Activated CD8-positive, alpha-beta memory T cell treated with anti-CD3 and anti-CD28 coated beads, Interleukin-2, amount 10 ng/mL, durations not matched to agents 7 days and 5 days (primary cell): ENCODE results near the gene SPIN1. TPM values are rescaled to one million over a fixed set of nuclear protein-coding genes. Genes with fewer than 3 reads are reported as not detected.

ENCODE experiments used
- ATAC-seq: fragments of 150-1000 bp; cut with Tn5 transposase; one replicate; pipeline ENCODE4 v1.10.0; 2021; ENCODE audit warnings: moderate library complexity
- CTCF ChIA-PET: fragments of 350-600 bp; sonication (Branson Sonifier 250); formaldehyde crosslinking; loops from one replicate; lab custom pipeline; 2021; ENCODE audit warnings: antibody characterized with exemption; lab: Charles Lee
- DNase-seq: peaks from one replicate; pipeline ENCODE4 v3.0.0-alpha.2; 2020
- H3K27ac Mint-ChIP-seq: one replicate; pipeline ENCODE4 v1.8.0; 2021; ENCODE audit warnings: mild to moderate bottlenecking, mixed read lengths
- H3K27me3 Mint-ChIP-seq: one replicate; pipeline ENCODE4 v1.8.0; 2021; ENCODE audit warnings: mixed read lengths
- H3K36me3 Mint-ChIP-seq: one replicate; pipeline ENCODE4 v1.8.0; 2021; ENCODE audit warnings: mild to moderate bottlenecking, mixed read lengths
- H3K4me1 Mint-ChIP-seq: one replicate; pipeline ENCODE4 v1.8.0; 2021; ENCODE audit warnings: mixed read lengths
- H3K4me3 Mint-ChIP-seq: one replicate; pipeline ENCODE4 v1.8.0; 2021; ENCODE audit warnings: mild to moderate bottlenecking, moderate library complexity, mixed read lengths
- H3K9me3 Mint-ChIP-seq: one replicate; pipeline ENCODE4 v1.8.0; 2022; ENCODE audit warnings: low read depth, mixed read lengths
- total RNA-seq, 2 experiments: library from RNA; stranded (reverse); gene quantifications; one replicate each; pipeline ENCODE4 v1.2.3, GENCODE V29; 2021

SPIN1 gene
- total RNA-seq, 2 experiments from 2014 or later: 51.3 to 92.8 TPM

DNA sequence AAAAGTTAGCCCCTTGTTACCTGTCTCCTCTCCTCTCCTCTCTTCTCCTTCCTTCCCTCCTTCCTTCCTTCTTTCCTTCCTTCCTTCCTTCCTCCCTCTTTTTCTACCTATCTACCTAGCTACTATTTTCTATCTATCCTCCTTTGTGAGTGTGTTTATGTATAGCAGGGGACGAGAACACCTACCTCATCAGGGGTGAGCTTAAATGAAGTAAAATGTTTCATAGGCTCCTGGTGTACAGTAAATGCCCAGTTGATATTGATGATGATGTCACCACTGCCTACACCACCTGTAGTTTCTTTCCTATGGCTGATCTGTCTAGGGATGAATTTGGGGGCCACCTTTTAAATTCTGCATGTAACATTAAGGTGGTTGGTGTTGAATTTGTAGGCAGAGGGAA lies 4.3 kb downstream of the SPIN1 start:
- Mint-ChIP-seq H3K27ac (no peak overlapping the region), H3K27me3 (no peaks in the 10 kb centered on the region), H3K4me3 (no peak overlapping the region), H3K4me1 (peaks cover 33% of the 10 kb centered on the region), H3K9me3 (no peaks in the 10 kb centered on the region), H3K36me3 (peaks cover 32% of the 10 kb centered on the region)
- ATAC-seq (no peak), DNase-seq (no peak)
- CTCF ChIA-PET: no interaction called here

- CTCF ChIA-PET: no interaction called here
- no peaks in the 10 kb centered on the region for H3K9me3 Mint-ChIP-seq
- DNase-seq (no peak), ATAC-seq (no peak)
- peaks cover 23% of the 10 kb centered on the region for H3K4me1 Mint-ChIP-seq
- H3K27me3 Mint-ChIP-seq: no peaks in the 10 kb centered on the region
- H3K36me3 Mint-ChIP-seq: peaks cover 31% of the 10 kb centered on the region
- no peak overlapping the region for H3K4me3 Mint-ChIP-seq
- no peak overlapping the region for H3K27ac Mint-ChIP-seq
Observed at GRCh38 chr9:88396836-88397577, 8.8 kb downstream of the SPIN1 start.

DNA sequence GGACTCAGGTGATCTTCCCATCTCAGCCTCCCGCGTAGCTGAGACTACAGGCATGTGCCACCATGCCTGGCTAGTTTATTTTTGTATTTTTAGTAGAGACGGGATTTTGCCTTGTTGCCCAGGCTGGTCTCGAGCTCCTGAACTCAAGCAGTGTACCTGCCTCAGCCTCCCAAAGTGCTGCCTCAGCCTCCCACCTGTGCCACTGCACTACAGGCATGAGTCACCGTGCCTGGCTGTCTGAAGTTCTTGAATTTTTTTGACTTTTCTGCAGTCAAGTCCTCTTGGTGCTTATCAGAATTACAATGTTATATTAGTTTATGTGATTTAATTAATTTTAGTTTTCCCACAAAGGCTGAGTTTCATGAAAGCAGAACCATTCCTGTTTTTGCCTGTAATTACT lies 9.8 kb downstream of the SPIN1 start:
- Mint-ChIP-seq H3K36me3 (peaks cover 30% of the 10 kb centered on the region), H3K9me3 (no peaks in the 10 kb centered on the region), H3K4me3 (no peak overlapping the region), H3K27me3 (no peaks in the 10 kb centered on the region), H3K27ac (no peak overlapping the region), H3K4me1 (peaks cover 18% of the 10 kb centered on the region)
- CTCF ChIA-PET: no interaction called here
- no peak for ATAC-seq
- no peak for DNase-seq

DNA sequence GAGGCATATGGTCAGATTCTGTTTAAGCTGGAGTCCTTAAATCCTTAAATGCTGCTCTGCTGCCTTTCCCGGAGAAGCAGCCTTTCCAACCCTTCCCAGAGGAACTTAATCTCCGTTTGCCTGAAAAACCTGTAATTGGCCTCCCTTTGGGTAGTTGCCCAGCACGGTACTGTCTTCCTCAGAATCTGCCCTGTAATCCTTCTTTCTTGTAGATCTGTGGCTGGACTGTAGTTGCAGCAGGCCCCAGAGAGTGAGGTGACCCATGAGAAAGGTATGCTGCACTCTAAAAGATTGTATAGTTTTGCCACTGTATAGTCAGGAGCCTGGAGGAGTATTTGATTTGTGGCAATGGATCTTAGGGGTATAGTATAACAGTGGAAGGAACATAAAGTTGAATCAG lies 11.7 kb downstream of the SPIN1 start:
- H3K36me3 Mint-ChIP-seq: peaks cover 28% of the 10 kb centered on the region
- no peak overlapping the region for H3K27ac Mint-ChIP-seq
- peaks cover 18% of the 10 kb centered on the region for H3K4me1 Mint-ChIP-seq
- CTCF ChIA-PET: no interaction called here
- H3K4me3 Mint-ChIP-seq: no peak overlapping the region
- H3K27me3 Mint-ChIP-seq: no peaks in the 10 kb centered on the region
- H3K9me3 Mint-ChIP-seq: no peaks in the 10 kb centered on the region
- ATAC-seq (no peak), DNase-seq (no peak)

DNA sequence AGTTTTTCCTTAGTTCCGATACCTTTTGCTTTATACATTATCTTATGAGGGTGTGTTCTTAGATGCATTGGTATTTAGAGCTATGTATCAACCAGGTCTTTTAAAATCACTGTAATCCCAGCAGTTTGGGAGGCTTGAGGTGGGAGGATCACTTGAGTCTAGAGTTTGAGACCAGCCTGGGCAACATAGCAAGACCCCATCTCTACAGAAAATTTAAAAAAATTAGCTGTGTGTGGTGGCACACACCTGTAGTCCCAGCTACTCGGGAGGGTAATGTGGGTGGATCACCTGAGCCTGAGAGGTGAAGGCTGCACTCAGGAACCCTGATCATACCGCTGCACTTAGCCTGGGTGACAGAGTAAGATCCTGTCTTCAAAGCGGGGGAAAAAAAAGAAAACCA lies 15.1 kb downstream of the SPIN1 start:
- no peak overlapping the region for H3K4me3 Mint-ChIP-seq
- H3K27me3 Mint-ChIP-seq: no peaks in the 10 kb centered on the region
- H3K36me3 Mint-ChIP-seq: peaks cover 24% of the 10 kb centered on the region
- CTCF ChIA-PET: interaction anchor here (0.6 kb wide), 1 partner anchor 87 kb away, joined by 4 read pairs; no protein-coding TSS in a partner anchor
- H3K4me1 Mint-ChIP-seq: peaks cover 13% of the 10 kb centered on the region
- DNase-seq (no peak), ATAC-seq (no peak)
- H3K27ac Mint-ChIP-seq: no peak overlapping the region
- peaks cover 2% of the 10 kb centered on the region for H3K9me3 Mint-ChIP-seq

DNA sequence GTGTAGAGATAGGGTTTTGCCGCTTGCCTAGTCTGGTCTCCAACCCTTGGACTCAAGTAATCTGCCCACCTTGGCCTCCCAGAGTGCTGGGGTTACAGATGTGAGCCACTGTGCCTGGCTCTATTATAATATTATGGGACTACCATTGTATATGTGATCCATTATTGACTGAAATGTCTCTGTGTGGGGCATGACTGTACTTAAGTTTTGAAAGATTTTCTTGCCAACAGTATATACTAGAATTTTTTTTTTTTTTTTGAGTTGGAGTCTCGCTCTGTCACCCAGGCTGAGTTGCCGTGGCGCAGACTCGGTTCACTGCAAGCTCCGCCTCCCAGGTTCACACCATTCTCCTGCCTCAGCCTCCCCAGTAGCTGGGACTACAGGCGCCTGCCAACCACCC lies 17.8 kb downstream of the SPIN1 start:
- Mint-ChIP-seq H3K27ac (no peak overlapping the region), H3K27me3 (no peaks in the 10 kb centered on the region), H3K4me1 (peaks cover 10% of the 10 kb centered on the region), H3K9me3 (peaks cover 12% of the 10 kb centered on the region), H3K36me3 (peaks cover 25% of the 10 kb centered on the region), H3K4me3 (no peak overlapping the region)
- DNase-seq: no peak
- ATAC-seq: no peak
- CTCF ChIA-PET: interaction anchor here (0.7 kb wide), 1 partner anchor 13 kb away, joined by 3 read pairs; no protein-coding TSS in a partner anchor

- Mint-ChIP-seq H3K4me1 (peaks cover 10% of the 10 kb centered on the region), H3K27me3 (no peaks in the 10 kb centered on the region), H3K9me3 (peaks cover 26% of the 10 kb centered on the region), H3K27ac (no peak overlapping the region), H3K36me3 (peaks cover 52% of the 10 kb centered on the region), H3K4me3 (no peak overlapping the region)
- no peak for DNase-seq
- ATAC-seq: no peak
- CTCF ChIA-PET: no interaction called here
Observed at GRCh38 chr9:88411471-88411870, 23.2 kb downstream of the SPIN1 start.

DNA sequence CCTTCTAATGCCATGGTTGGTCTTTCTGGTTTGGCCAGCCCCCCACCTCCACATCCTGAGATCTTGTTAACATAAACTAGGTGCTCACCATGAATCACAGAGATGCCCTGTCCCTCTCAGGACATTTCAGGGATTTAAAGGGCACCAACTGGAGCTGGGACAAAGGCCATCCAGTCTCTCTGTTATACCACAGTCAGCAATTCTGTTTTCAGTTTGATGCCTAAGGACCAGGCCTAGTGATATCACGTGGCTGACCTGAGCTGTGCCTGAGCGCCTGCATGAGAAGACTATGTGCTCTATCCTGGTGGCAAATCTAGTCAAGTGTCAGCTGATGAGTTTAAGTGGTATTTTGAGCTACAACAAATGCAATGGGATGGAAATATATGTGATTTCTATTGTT lies 26.1 kb downstream of the SPIN1 start:
- Mint-ChIP-seq H3K4me3 (no peak overlapping the region), H3K27ac (no peak overlapping the region), H3K27me3 (no peaks in the 10 kb centered on the region), H3K36me3 (peaks cover 73% of the 10 kb centered on the region), H3K4me1 (peaks cover 31% of the 10 kb centered on the region), H3K9me3 (peaks cover 41% of the 10 kb centered on the region)
- ATAC-seq: no peak
- DNase-seq: no peak
- CTCF ChIA-PET: no interaction called here

DNA sequence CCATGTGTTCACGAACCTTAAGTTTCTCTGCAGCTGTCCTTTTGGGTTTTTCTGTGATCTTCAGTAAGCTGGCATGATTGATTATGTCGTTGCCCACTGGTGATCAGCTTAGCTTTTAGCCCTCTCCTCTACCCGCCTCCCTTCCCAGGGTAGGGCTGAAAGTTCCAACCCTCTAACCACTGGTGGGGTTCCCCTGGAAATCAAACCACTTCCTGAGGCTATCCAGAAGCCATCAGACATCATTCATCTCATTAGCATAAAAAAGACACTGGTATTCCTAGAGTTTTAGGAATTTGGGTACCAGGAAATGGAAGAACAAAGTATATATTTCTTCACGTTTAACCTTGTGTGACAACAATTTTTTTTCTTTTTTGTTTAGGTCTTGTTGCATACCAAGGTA lies 29.8 kb downstream of the SPIN1 start:
- ATAC-seq (no peak), DNase-seq (no peak)
- Mint-ChIP-seq H3K9me3 (peaks cover 47% of the 10 kb centered on the region), H3K27ac (peak overlapping the region; percentile 24), H3K36me3 (peaks cover 86% of the 10 kb centered on the region), H3K4me1 (peaks cover 32% of the 10 kb centered on the region), H3K27me3 (no peaks in the 10 kb centered on the region), H3K4me3 (no peak overlapping the region)
- CTCF ChIA-PET: no interaction called here

DNA sequence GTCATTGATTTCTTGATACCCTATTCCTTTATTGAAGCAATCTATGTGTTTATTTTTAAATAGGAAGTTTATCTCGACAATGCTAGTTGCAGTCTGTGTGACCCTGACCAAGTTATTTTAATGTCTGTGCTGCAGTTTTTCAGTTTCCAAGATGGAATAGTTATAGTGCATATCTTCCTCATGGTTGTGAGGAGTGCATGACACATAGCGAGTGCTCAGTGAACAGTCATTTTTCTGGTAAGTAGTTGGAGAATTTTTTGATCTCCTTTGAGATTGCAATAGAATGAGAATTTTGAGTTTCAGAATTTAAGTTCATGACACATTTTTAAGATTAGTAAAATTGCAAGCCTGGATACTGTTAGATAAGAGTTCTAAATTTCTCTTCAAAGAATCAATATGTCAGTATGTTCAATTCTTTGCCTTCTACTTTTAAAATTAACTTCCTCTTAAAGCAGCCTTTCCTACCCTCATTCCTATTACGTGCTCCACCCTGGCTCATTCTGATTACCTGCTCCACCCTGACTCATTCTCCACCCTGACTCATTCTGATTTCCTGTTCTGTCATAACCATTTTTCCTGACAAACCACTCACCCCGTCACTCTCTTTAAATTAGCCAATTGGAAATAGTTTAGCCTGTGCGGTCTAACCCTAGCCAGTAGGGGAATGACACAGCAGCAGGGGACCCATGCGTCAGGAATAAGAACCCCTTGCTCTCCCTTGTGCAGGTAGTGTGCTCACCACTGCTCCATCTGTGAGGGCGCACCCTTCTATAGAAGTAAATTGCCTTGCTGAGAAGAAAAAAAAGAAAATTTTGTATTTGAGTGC lies 30.7 kb downstream of the SPIN1 start:
- DNase-seq (peak; percentile 72), ATAC-seq (peak; percentile 75)
- peaks cover 32% of the 10 kb centered on the region for H3K4me1 Mint-ChIP-seq
- no peak overlapping the region for H3K4me3 Mint-ChIP-seq
- H3K27me3 Mint-ChIP-seq: no peaks in the 10 kb centered on the region
- peak overlapping the region; percentile 80 for H3K27ac Mint-ChIP-seq
- CTCF ChIA-PET: no interaction called here
- peaks cover 49% of the 10 kb centered on the region for H3K9me3 Mint-ChIP-seq
- H3K36me3 Mint-ChIP-seq: peaks cover 82% of the 10 kb centered on the region

- Mint-ChIP-seq H3K4me1 (peaks cover 32% of the 10 kb centered on the region), H3K36me3 (peaks cover 72% of the 10 kb centered on the region), H3K27ac (no peak overlapping the region), H3K9me3 (peaks cover 41% of the 10 kb centered on the region), H3K27me3 (no peaks in the 10 kb centered on the region), H3K4me3 (no peak overlapping the region)
- CTCF ChIA-PET: no interaction called here
- no peak for ATAC-seq
- DNase-seq: no peak
Observed at GRCh38 chr9:88420227-88420626, 32.0 kb downstream of the SPIN1 start.

- CTCF ChIA-PET: no interaction called here
- peaks cover 73% of the 10 kb centered on the region for H3K36me3 Mint-ChIP-seq
- no peak overlapping the region for H3K4me3 Mint-ChIP-seq
- peaks cover 32% of the 10 kb centered on the region for H3K4me1 Mint-ChIP-seq
- ATAC-seq: no peak
- no peaks in the 10 kb centered on the region for H3K27me3 Mint-ChIP-seq
- peaks cover 36% of the 10 kb centered on the region for H3K9me3 Mint-ChIP-seq
- DNase-seq: no peak
- H3K27ac Mint-ChIP-seq: no peak overlapping the region
Observed at GRCh38 chr9:88421348-88421747, 33.1 kb downstream of the SPIN1 start.

DNA sequence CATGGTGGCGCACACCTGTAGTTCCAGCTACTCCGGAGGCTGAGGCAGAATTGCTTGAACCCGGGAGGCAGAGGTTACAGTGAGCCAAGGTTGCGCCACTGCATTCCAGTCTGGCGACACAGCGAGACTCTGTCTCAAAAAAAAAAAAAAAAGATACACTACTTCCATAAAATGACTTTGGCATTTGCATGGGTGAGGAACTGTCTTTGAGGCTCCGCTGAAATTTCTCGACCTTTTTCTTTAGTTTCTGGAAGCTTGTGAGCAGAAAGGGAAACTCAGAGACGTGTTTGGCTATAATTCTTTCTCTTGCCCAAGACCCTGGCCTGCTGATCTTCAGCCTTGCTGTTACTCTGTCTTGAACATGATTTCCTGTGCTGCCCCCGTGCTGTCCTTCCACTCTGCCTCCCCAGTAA lies 37.3 kb downstream of the SPIN1 start:
- Mint-ChIP-seq H3K9me3 (peaks cover 13% of the 10 kb centered on the region), H3K4me3 (no peak overlapping the region), H3K27me3 (no peaks in the 10 kb centered on the region), H3K36me3 (peaks cover 53% of the 10 kb centered on the region), H3K4me1 (peaks cover 3% of the 10 kb centered on the region), H3K27ac (no peak overlapping the region)
- ATAC-seq: no peak
- CTCF ChIA-PET: no interaction called here
- no peak for DNase-seq

DNA sequence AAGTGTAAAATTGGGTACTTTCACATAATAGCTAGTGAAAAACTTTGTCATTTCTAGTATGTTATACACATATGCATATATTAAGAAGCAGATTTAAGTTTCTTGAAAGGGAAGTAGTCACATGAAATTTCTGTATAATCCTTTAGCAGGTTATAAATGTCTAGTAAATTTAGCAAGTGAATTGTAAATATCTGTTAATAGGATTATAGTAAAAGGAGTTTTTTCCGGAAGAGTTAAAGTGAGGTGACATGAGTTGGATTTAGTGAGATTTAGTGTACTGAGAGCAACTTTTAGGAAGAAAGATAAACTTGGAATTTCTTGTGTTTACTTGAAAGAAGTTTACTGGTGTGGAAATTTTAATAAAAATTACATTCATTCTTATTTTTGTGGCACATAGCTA lies 38.4 kb downstream of the SPIN1 start:
- no peak for ATAC-seq

More for the DNA sequence above, 38.4 kb downstream of the SPIN1 start:
- Mint-ChIP-seq H3K36me3 (peaks cover 45% of the 10 kb centered on the region), H3K4me3 (no peak overlapping the region), H3K4me1 (no peaks in the 10 kb centered on the region), H3K9me3 (peaks cover 2% of the 10 kb centered on the region), H3K27me3 (no peaks in the 10 kb centered on the region), H3K27ac (no peak overlapping the region)
- DNase-seq: no peak
- CTCF ChIA-PET: no interaction called here
